Hippocampal formation (tissue), 2 donors: ENCODE measurements around the gene ZNRD2.

Experiments used
- DNase-seq, 2 donors: peaks; one replicate each; lab custom pipeline; 2025; lab: John Stamatoyannopoulos, UW

Gene ZNRD2

DNA sequence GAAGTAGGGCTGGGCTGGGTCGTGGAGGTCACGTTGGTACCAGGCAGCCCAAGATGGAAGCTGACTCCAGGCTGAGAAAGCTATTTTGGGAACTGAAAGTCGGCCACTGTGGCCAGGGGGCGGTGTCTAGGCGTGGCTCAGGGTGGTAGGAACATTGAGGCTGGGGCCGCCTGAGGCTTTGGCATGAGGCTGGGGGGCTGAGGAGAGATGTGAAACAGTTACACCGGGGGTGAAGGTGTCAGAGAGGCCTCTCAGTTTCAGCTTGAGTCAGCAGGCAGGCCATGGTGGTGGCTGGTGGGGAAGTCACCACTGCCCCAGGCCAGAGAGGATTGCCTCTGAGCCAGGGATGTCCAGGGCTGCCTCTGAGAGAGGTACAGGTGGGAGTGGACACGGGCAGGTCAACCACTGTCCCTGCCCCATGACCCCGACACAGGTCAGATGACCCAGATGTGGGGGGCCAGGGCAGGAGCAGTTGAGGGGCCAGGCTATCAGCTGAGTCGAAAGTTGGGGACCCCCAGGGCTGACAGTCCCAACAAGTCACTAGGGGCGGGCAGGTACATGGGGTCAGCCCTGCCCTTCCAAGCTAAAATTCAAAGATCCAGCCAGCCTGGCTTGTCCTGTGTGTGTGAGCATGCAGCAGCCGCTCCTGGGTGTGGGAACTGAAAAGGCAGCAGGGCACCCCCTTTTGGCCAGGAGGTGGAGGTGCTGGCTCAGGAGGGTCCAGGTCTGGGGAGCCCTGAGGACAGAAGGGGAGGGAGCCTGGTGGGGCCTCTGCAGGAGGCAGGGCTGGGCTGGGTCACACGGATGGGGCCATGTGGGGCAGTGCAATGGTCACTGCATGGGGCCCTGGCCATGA, 18.1 kb downstream of the ZNRD2 start:
- DNase-seq, result no peak

DNA sequence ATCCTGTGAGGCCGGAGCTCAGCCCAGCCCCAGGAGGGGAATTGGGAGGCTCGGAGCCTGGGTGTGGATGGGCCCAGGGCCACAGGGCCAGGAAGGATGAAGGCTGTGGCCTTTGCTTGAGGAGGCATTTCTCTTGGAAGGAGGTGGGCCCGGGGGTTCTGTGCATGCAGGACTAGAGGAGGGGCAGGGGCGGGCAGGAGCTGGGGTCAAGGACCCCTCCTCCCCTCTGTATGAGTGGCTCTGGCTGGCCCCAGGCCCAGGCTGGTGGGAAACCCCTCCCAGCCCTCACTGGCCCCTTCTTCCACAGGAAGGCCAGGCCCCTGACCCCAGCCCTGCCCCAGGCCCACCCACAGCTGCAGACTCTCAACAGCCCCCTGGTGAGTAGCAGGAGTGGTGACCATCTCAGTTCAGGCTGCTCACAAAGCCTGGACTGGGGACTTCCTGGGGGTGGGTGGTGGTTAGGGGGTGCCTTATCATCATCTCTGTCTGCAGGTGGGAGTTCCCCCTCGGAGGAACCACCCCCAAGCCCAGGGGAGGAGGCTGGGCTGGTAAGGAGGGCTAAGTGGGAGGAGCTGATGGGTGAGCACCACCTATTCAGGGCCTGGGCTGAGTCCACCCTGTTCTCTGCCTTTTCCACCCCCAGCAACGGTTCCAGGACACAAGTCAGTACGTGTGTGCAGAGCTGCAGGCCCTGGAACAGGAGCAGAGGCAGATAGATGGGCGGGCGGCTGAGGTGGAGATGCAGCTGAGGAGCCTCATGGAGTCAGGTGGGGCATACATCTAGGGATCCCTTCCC, 19.4 kb downstream of the ZNRD2 start:
- no peak for DNase-seq

DNA sequence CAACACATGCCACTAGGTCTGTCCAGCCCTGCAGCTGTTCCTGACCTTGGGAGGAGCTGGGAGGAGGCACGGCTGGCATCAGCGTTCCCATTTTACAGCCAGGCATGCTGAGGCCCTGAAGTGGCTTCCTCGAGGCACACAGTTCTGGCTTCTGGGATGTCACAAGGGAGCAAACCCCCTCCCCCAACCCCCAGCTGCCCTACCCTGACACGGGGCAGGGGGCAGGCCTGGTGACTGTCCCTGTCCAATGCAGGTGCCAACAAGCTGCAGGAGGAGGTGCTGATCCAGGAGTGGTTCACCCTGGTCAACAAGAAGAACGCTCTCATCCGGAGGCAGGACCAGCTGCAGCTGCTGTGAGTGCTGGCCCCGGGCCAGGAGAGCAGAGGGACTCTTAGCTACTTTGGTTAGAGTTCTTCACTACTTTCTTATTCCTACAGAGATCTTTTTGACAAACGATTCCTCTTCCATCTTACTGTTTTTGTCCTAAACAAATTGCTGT, 20.0 kb downstream of the ZNRD2 start:
- no peak for DNase-seq

DNA sequence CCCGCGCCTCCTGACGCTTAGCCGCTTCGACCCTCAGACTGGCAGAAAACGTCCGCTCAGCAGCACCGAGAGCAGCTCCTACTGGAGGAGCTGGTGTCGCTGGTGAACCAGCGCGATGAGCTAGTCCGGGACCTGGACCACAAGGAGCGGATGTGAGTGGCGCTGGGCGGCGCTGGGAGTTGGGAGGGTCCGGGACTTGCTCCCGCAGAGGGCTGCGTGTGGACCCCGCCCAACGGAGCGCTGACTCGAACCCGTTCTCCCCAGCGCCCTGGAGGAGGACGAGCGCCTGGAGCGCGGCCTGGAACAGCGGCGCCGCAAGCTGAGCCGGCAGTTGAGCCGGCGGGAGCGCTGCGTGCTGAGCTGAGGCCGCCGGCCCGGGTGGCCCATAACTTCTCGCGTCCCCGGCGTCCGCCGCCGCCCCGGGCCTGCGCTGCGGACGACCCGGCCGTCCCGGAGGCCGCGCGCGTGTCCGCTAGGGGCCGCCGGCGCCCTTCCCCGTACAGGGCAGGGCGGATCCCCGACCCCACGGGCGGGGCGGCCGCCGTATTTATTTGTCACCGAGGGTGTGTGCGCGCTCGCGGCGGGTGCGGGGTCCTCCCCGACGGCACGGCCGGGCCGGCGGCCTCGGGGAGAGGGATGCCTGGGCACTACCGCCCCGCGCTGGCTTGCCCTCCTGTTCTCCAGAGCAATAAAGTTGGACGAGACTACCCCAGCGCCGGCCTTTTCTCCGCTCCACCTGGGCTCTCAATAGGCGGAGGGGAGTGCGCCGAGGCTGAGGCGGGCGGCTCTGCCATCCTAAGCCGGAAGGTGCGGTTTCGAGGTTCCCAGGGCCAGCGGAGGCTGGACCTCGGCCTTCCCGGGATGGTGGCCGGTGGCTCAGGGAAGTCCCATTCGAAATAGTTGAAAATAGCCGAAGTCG, 21.9 kb downstream of the ZNRD2 start:
- DNase-seq, result no peak

DNA sequence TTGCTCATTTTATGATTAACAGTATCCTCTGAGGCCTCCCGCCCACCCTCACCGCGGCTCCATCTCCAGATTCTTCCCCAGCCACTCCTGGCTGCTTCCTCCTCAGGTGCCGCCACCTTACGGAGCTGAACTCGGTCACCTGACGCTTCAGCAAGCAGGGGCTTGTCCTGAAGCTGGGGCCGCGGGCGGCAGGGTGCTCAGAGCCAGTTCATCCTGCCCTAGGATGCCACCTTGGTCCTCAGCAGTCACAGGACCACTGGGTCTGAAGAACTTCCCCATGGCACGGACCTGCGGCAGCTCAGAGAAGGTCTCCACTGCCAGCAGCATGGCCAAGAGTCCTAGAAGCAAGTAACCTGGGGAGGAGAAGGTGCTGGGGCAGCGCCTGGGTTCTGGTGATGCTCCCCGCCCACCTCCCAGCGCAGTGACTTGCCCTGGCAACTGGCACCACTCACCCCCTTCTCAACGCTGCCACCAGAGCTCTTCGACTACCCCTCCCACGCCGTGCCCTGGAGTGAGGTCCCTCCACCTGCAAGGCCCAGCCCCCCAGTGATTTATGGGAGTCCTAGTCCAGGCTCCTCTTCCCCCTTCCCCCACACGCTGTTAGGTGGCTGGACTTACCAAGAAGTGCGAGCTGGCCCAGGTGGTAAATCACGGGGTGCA, 22.7 kb downstream of the ZNRD2 start:
- DNase-seq, result no peak

DNA sequence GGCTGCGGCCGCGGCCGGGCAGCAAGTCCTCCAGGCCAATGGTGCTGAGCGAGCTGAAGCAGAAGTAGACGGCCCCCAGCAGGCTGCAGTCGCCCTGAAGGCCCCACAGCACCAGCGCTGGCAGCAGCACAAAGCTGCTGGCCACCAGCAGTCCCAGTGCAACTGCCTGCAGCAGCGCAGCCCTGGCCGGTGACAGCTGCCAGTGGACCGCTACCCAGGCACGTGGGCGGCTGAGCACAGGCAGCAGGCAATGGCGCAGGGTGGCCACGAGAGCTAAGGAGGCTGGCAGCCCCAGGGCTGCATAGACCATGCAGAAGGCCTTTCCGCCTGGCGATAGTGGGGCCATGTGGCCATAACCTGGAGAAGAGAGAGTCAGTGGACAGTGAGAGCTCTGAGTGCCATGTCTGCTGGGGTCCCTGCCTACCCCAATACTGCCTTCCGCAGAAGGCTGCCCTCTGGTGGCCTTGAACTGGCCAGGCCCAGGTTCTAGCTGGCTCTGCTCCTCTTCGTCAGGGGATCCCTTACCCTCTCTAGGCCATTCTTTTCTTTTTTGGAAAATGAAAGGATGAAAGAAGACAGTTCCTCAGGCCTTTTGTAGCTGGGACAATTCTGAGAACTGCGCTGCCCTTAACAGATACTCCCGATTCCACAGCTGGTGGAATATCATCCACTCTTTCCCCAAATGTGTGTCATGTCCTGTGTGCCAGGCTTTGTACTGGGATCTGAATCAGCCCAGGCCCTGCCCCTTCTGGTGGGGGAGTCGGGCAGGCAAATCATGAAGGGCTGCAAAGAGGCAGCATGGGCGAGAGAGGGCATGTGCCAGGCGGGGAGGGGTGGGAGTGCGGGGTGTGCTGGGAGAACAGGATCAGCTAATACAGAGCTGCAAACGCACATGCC, 23.5 kb downstream of the ZNRD2 start:
- DNase-seq, result peak; percentile 60 to 76

DNA sequence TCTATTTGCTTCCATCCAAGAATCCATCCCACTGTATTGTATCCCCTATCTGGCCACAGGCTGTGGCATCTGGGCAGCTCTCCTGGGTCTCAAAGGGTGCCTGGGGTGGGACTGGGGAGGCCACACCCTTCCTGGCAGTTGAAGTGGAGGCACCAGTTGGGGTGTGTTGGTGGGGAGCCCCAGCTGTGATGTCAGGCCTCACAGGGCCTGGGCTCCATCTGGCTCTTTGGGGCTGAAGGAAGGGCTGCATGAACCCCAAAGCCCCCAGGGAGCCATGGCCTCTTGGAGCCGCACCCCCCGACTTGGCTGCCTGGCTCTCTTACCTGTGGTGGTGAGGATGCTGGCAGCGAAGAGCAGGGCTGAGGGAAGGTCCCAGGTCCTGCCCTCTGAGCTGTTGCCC, 24.9 kb downstream of the ZNRD2 start:
- DNase-seq, result no peak

DNA sequence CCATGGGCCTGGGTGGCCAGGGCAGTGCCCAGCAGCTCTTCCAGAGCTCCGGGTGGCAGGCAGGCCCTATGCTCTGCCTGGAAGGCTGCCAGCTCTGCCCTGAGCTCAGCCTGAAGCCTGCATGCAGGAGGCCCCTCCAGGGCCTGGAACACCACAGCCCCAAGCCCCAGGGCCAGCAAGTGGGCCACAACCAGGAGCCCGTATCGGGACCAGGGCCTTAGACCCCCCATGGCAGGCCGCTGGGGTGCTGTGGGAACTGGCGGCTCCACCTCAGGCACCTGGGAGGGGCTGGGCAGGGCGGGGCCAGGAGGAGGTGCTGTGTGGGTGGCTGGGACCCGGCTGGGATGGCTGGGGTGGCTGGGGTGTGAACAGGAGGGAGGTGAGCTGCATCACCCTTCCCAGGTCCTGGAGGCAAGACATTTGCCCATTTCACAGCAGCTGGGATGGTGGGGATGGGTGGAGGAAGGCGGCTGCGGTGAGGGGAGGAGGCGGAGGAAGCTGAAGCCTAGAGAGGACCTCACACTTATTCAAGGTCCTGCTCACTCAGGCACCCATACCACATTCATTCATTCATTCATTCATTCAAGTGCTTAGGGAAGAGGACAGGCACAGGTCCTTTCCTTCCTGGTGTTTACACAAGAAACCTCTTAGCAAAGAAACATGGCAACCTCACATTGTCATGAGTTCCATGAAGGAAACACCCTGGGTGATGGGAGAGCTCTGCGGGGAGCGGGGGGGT, 25.4 kb downstream of the ZNRD2 start, which contains the start of gene KCNK7:
Gene KCNK7 (minus strand): TSS at position 258 of the 739 bp plus-strand sequence. CDS start 28 bp downstream, at position 230.
- no peak for DNase-seq

DNA sequence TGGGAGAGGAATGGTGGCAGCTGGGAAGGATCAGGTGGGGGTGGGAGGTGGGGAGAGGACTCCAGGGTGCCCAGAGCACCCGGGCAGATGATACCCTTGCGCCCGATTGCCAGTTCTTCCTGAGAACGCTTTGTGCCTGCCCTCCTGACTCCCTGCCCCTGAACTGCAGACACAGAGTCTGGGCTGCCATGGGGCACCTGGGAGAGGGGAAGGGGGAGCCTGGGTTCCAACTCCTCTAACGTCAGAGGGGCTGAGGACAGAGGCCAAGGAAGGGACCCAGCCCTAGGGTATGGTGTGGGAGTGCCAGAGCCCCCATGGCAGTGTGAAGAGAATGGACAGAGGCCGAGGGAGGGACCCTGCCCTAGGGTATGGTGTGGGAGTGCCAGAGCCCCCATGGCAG, 26.2 kb downstream of the ZNRD2 start:
- DNase-seq, result no peak

DNA sequence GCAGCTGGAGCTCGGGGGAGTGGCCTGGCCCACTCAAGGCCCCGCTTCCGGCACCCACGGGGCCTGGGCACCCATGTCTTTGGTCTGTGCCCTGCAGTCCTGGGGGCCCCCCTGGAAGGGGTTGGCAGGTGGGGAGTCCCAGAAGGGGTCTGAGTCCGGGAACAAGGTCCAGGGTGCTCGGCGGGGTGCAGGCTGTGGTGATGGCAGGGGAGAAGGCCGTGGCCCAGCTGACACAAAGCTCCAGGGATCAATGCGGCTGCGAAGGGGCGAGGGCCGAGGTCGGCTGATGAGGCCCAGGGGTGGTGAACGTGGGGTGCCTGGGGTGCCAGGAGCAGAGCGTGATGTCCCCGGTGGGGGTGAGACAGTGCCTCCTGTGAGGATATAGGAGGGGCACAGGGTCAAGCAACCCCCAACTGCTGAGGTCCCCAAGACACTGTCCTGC, 28.0 kb downstream of the ZNRD2 start:
- no peak for DNase-seq

DNA sequence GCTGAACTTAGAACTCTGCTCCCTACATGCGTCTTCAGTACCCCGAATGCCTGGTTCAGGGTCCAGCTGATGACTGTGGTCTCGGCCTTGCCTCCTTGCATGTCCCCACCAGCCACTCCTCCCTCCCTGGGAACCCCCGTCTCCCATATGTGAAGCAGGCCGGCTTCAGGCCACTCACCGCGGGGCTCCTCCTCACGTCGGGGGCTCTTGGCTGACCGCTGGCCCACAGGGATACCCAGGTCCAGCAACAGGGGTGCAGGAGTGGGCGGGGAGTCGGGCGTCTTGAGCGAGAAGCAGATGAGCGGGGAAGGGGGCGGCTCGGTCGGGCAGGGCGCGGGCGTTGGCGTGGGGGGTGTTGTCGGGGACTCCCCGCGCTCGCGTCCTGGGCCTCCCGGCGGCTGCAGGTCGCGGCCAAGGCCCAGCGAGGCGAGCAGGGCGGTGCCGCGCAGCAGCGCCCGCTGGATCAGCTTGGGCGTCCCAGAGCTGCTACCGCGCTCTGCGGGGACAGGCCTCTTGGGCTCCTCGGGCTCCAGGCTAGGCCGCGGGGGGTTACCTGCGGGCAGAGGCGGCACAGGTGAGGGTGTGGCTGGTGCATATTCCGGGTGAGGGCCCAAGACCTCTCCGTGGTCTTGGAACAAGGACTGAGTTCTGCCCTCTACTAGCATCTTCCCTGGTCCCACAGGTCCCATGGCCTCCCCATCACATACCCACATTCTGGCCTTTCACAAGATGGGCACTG, 29.1 kb downstream of the ZNRD2 start:
- DNase-seq, result no peak

DNA sequence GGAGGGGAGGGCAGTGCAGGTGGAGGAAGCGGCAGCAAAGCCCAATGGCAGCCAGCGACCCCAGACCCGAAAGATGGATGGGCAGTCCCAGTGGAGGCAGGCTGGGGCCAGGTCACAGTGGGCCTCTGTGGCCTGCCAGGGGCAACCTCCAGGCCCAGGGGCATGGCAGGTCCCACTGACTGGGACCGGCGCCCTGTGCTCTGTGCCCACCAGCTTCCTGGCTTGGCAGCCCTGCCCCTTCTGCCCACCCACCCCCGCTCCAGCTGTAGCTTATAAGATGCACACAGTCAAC, 29.6 kb downstream of the ZNRD2 start:
- DNase-seq, result no peak

DNA sequence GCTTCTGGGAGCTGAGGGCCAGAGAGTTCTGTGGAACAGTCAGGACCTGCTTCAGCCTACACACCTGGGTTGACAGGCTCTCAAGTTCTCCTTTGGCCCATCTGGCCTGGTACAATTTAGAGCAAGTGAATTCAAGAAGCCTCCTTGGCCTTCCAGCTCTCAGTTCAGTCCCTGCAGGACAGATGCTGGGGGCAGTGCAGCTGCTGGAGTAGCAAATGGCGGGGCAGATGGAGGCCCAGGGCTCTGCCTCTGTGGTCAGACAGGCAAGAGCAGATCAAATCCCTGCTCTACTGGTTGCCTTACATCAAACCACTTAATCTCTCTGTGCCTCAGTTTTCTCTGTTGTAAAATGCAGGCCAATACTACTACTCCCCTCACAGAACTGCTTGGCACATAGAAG, 34.0 kb downstream of the ZNRD2 start:
- no peak for DNase-seq

DNA sequence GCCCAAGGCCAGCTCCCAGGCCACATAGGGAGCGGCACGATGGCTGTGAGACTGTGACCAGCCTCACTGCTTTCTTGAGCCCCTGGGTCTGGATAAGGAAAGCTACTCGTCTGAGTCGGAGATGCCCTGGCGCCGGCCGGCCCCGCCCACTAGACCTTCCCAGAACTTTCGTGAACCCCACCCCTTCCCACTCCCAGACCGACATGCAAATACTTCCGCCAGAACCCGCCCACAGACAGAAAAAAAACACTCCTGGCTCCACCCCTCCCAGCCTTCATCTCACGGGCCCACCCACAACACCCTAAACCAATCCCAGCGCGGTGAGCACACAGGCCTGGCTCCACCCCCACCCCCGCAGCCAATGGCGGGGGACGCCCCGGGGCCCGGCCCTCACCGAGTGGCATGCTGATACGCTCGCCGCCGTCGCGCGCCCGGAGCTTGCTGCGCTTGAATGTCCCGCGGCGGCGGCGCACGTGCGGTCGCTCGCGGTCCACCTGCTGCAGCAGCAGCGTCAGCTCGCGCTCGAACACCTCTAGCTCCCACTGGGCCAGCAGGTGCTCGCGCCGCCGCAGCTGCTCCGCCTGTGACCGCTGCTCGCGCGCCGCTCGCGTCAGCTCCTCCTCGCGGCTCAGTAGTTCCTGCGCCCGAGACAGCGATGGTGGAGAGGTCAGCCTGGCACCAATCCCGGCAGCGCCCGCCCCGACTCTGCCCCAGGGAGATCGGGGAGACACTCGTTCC, 36.8 kb downstream of the ZNRD2 start:
- peak; percentile 91 to 92 for DNase-seq

DNA sequence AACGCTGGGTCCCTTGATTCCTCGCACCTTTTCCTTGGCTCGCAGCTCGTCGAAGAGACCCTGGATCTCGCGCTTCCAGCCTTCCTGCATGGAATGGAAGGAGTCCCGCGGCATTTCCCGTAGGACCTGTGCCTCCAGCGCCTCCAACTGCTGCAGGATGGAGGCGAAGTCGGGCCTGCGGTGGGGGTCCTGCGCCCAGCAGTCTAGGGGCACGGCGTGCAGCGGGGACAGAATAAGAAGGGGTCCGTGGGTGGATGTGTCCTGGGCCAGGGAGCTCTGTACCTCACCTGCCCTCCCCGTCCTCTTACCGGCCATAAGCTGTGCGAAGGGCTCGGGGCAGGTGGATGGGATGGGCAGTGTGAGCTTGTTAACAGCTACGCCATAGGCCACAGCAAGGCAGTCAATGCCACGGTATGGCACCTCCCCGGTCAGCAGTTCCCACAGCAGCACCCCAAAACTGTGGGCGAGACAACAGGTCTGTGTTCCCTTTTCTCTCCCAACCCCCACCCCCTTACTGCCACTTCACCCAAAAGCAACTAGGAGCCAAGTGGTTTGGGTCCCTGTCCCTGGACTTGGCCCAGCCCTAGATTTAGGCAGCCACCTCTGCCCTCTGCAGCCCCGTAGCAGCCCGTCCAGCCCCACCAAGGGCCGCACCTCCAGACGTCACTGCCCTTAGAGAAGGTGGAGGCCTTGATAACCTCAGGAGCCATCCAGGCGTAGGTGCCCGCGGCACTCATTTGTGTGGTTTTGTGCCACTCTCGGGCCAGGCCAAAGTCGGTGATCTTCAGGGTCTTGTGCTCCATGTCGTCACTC, 37.5 kb downstream of the ZNRD2 start:
- no peak for DNase-seq

DNA sequence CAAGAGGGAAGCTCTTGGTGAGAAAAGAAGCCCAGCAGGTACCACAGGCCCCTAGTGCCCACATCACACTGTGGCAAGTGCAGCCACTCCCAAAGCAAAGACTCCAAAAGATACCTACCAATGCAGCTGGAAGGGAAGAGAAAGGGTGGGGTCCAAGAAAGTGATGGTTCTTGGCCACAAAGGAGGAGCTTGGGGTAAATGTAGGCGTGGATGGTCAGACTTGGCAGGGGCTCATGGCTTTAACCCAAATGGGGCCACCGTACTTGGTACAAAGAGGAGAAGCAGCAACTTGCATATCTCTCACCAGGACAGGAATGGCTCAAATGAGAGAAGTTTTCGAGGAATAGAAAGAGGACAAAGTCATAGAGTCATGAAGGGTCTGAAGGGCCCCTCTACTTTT, 39.0 kb downstream of the ZNRD2 start:
- DNase-seq, result no peak

DNA sequence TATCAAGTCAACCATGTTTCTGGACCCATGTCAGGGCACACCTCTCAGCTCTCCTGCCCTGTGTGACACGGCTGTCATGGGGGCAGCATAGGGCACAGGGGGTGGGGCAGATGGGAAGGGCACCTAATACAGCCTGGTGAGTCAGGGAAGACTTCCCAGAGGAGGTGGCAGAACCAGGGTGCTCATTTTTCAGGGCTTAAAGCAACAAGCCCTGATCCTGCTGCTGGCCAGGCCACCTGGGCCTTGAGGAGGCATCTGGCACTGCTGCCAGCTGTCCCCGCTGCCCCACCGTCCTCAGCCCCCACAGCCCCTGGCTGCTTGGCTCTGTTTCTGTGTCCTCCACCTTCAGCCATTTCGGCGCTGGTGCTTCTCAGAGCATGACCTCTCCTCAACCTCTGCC, 39.4 kb downstream of the ZNRD2 start:
- no peak for DNase-seq
